Right atrium auricular region (tissue), 2 donors: Measurements from ENCODE around the gene CDC42BPA. TPM values are rescaled to one million over a fixed set of nuclear protein-coding genes. Genes with fewer than 3 reads are reported as not detected.

Experiments used
- DNase-seq: peaks from one replicate; pipeline ENCODE4 v3.0.0-alpha.2; 2019; ENCODE audit warnings: low spot score
- H3K27ac ChIP-seq, 2 donors: fragments of 200-600 bp; sonication (generic); 1 replicate in 1 of 2; 2 replicates in 1 of 2; pipeline ENCODE4 v1.5.1; 2016 to 2019
- H3K27me3 ChIP-seq, 2 donors: fragments of 200-600 bp; sonication (generic); one replicate each; pipeline versions ENCODE4 v1.5.1 to v1.6.0; 2017 to 2019
- H3K36me3 ChIP-seq: fragments of 200-600 bp; sonication (generic); one replicate; pipeline ENCODE4 v1.5.1; 2016
- H3K4me1 ChIP-seq, 2 donors: fragments of 200-600 bp; sonication (generic); one replicate each; pipeline versions ENCODE4 v1.5.1 to v1.6.0; 2017 to 2019
- H3K4me3 ChIP-seq, 2 donors: fragments of 200-600 bp; sonication (generic); 1 replicate in 1 of 2; 2 replicates in 1 of 2; pipeline ENCODE4 v1.5.1; 2017 to 2019; ENCODE audit warnings: mild to moderate bottlenecking in 1 of 2, moderate library complexity in 1 of 2
- H3K9me3 ChIP-seq, 2 donors: fragments of 200-600 bp; sonication (generic); one replicate each; pipeline ENCODE4 v1.5.1; 2019
- CTCF ChIP-seq, 2 donors: fragments of 200-600 bp; sonication (generic); IDR thresholded peaks; one replicate each; pipeline ENCODE4 v1.5.1; 2019; ENCODE audit warnings: antibody characterized with exemption in 2 of 2
- total RNA-seq, 2 donors: library from RNA; depleted of rRNA; stranded (reverse); fragments of >200 nt; gene quantifications; one replicate each; pipeline ENCODE4 v1.1.0, GENCODE V29; 2016

CDC42BPA gene
- total RNA-seq, 2 donors from 2014 or later: 26.0 to 32.0 TPM

- Histone ChIP-seq H3K4me3 (no peak overlapping the region), H3K27ac (peak overlapping the region; percentile 91 to 97), H3K27me3 (no peaks in the 10 kb centered on the region), H3K4me1 (peaks cover 0 to 76% of the 10 kb centered on the region in 2 donors), H3K36me3 (peaks cover 48% of the 10 kb centered on the region), H3K9me3 (no peaks in the 10 kb centered on the region)
- DNase-seq: no peak
- no peak for TF ChIP-seq CTCF (IDR thresholded peaks at IDR 0.05)
Observed at GRCh38 chr1:226980122-226980560, 338.2 kb downstream of the CDC42BPA start.

- peak overlapping the region; percentile 91 to 97 for H3K27ac ChIP-seq
- TF ChIP-seq CTCF (IDR thresholded peaks at IDR 0.05): no peak
- H3K4me1 ChIP-seq: peaks cover 0 to 76% of the 10 kb centered on the region in 2 donors
- H3K27me3 ChIP-seq: no peaks in the 10 kb centered on the region
- no peak overlapping the region for H3K4me3 ChIP-seq
- no peaks in the 10 kb centered on the region for H3K9me3 ChIP-seq
- peaks cover 48% of the 10 kb centered on the region for H3K36me3 ChIP-seq
- DNase-seq: no peak
Observed at GRCh38 chr1:226979517-226980121, 338.7 kb downstream of the CDC42BPA start.

GRCh38 chr1:226979115-226979516 lies 339.2 kb downstream of the CDC42BPA start:
- Histone ChIP-seq H3K36me3 (peaks cover 47% of the 10 kb centered on the region), H3K9me3 (no peaks in the 10 kb centered on the region), H3K4me3 (no peak overlapping the region), H3K4me1 (peaks cover 0 to 76% of the 10 kb centered on the region in 2 donors), H3K27me3 (no peaks in the 10 kb centered on the region), H3K27ac (peak overlapping the region; percentile 91 to 97)
- DNase-seq: no peak
- no peak for TF ChIP-seq CTCF (IDR thresholded peaks at IDR 0.05)

- no peak for TF ChIP-seq CTCF (IDR thresholded peaks at IDR 0.05)
- peaks cover 0 to 76% of the 10 kb centered on the region in 2 donors for H3K4me1 ChIP-seq
- H3K36me3 ChIP-seq: peaks cover 41% of the 10 kb centered on the region
- DNase-seq: no peak
- H3K27me3 ChIP-seq: no peaks in the 10 kb centered on the region
- no peak overlapping the region for H3K4me3 ChIP-seq
- peak overlapping the region; percentile 91 to 97 for H3K27ac ChIP-seq
- H3K9me3 ChIP-seq: no peaks in the 10 kb centered on the region
Observed at GRCh38 chr1:226978432-226979114, 339.7 kb downstream of the CDC42BPA start.

- Histone ChIP-seq H3K27ac (peak overlapping the region; percentile 87 to 97), H3K9me3 (no peaks in the 10 kb centered on the region), H3K4me1 (peaks cover 0 to 76% of the 10 kb centered on the region in 2 donors), H3K4me3 (no peak overlapping the region), H3K27me3 (no peaks in the 10 kb centered on the region), H3K36me3 (peaks cover 37% of the 10 kb centered on the region)
- no peak for DNase-seq
- TF ChIP-seq CTCF (IDR thresholded peaks at IDR 0.05): no peak
Observed at GRCh38 chr1:226977643-226978431, 340.5 kb downstream of the CDC42BPA start.
